ENCODE measurements around the gene ARFGEF2. TPM values are rescaled to one million over a fixed set of nuclear protein-coding genes. Genes with fewer than 3 reads are reported as not detected.

The ARFGEF2 gene
- total and polyA plus RNA-seq, 8 donors, result 6.5 to 127 (median 33.6) TPM

GRCh38 chr20:48995589-48995988 lies 74.1 kb downstream of the ARFGEF2 start:
- H3K36me3 ChIP-seq, result peaks cover 92 to 100% (median 100%) of the 10 kb centered on the region in 4 donors
- no peaks in the 10 kb centered on the region for H3K9me3 ChIP-seq
- intact Hi-C loops (cut with DNase I; ENCODE audit: low total_unique reads), result no loop called here
- no peaks in the 10 kb centered on the region for H3K4me1 ChIP-seq
- no peaks in the 10 kb centered on the region for H3K27me3 ChIP-seq
- TF ChIP-seq POLR2A (IDR thresholded peaks at IDR 0.05) (no peak), EP300 (IDR thresholded peaks at IDR 0.05) (no peak), POLR2AphosphoS5 (IDR thresholded peaks at IDR 0.05) (no peak)
- TF ChIP-seq, protein P1, sequence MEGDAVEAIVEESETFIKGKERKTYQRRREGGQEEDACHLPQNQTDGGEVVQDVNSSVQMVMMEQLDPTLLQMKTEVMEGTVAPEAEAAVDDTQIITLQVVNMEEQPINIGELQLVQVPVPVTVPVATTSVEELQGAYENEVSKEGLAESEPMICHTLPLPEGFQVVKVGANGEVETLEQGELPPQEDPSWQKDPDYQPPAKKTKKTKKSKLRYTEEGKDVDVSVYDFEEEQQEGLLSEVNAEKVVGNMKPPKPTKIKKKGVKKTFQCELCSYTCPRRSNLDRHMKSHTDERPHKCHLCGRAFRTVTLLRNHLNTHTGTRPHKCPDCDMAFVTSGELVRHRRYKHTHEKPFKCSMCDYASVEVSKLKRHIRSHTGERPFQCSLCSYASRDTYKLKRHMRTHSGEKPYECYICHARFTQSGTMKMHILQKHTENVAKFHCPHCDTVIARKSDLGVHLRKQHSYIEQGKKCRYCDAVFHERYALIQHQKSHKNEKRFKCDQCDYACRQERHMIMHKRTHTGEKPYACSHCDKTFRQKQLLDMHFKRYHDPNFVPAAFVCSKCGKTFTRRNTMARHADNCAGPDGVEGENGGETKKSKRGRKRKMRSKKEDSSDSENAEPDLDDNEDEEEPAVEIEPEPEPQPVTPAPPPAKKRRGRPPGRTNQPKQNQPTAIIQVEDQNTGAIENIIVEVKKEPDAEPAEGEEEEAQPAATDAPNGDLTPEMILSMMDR (IDR thresholded peaks at IDR 0.05), result no peak
- no peak overlapping the region for H3K4me3 ChIP-seq
- H3K27ac ChIP-seq, result no peak overlapping the region
- no peak for DNase-seq
- 66 to 76% (median 71%) methylated on average over 4 of the region's 4 CpGs for WGBS, 5 donors

- Histone ChIP-seq H3K27ac (no peak overlapping the region), H3K4me3 (no peak overlapping the region), H3K27me3 (no peaks in the 10 kb centered on the region), H3K36me3 (peaks cover 70 to 100% (median 100%) of the 10 kb centered on the region in 4 donors), H3K9me3 (no peaks in the 10 kb centered on the region), H3K4me1 (no peaks in the 10 kb centered on the region)
- DNase-seq, result no peak
- 56 to 70% (median 59%) methylated on average over 3 of the region's 3 CpGs for WGBS, 5 donors
- no peak for TF ChIP-seq POLR2AphosphoS5 (IDR thresholded peaks at IDR 0.05)
- no peak for TF ChIP-seq POLR2A (IDR thresholded peaks at IDR 0.05)
- no peak for TF ChIP-seq EP300 (IDR thresholded peaks at IDR 0.05)
- TF ChIP-seq, protein P1 (IDR thresholded peaks at IDR 0.05), result no peak
- intact Hi-C loops (cut with DNase I; ENCODE audit: low total_unique reads), result no loop called here
Observed at GRCh38 chr20:48999890-49000870, 78.7 kb downstream of the ARFGEF2 start.

DNA sequence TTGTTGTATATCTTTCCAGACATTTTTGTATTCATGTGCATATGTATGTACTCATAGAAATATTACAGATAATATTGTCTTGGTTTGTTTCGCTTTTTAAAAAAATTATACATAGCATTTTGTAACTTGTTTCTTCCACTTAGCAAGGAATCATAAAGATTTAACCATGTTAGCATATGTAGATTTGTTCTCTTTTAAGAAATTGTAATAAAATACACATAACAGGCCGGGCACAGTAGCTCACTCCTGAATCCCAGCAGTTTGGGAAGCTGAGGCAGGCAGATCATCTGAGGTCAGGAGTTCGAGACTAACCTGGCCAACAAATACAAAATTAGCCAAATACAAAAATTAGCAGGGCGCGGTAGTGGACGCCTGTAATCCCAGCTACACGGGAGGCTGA lies 80.2 kb downstream of the ARFGEF2 start:
- no peak overlapping the region for H3K4me3 ChIP-seq
- H3K4me1 ChIP-seq, result no peaks in the 10 kb centered on the region
- no peak overlapping the region for H3K27ac ChIP-seq
- no peaks in the 10 kb centered on the region for H3K27me3 ChIP-seq
- intact Hi-C loops (cut with DNase I; ENCODE audit: low total_unique reads), result no loop called here
- TF ChIP-seq, protein P1 (IDR thresholded peaks at IDR 0.05), result no peak
- TF ChIP-seq POLR2A (IDR thresholded peaks at IDR 0.05) (no peak), EP300 (IDR thresholded peaks at IDR 0.05) (no peak), POLR2AphosphoS5 (IDR thresholded peaks at IDR 0.05) (no peak)
- no peaks in the 10 kb centered on the region for H3K9me3 ChIP-seq
- peaks cover 63 to 100% (median 100%) of the 10 kb centered on the region in 4 donors for H3K36me3 ChIP-seq
- no peak for DNase-seq
- 96 to 99% (median 97%) methylated on average over 7 of the region's 7 CpGs for WGBS, 5 donors

DNA sequence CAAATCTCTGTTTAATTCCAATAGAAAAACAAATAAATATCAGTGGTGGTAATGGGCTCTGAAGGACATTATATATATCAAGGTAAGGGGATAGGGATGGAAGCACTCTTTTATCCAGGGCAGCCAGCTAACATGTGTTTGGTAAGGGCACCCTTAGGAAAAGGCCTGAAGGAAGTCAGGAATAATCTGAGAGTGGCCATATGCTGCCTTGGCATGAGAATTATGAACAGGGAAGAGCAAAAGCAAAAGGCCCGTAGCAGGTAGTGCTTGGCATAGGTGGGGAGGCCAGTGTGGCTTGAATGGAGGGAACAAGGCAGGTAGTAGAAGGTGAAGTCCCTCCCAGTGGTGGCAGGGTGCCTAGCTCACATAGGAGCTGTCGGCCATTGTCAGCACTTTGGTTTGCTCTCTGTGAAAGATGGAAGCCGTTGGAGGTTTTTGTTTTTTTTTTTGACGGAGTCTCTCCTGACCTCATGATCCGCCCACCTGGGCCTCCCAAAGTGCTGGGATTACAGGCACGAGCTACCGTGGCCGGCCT lies 85.0 kb downstream of the ARFGEF2 start:
- Histone ChIP-seq H3K4me1 (no peaks in the 10 kb centered on the region), H3K9me3 (no peaks in the 10 kb centered on the region), H3K36me3 (peaks cover 39 to 100% (median 99%) of the 10 kb centered on the region in 4 donors), H3K27ac (no peak overlapping the region), H3K27me3 (no peaks in the 10 kb centered on the region), H3K4me3 (no peak overlapping the region)
- 74 to 87% (median 84%) methylated on average over 8 of the region's 8 CpGs for WGBS, 5 donors
- no peak for DNase-seq
- intact Hi-C loops (cut with DNase I; ENCODE audit: low total_unique reads), result no loop called here
- TF ChIP-seq, protein P1 (IDR thresholded peaks at IDR 0.05), result no peak
- TF ChIP-seq POLR2A (IDR thresholded peaks at IDR 0.05) (no peak), EP300 (IDR thresholded peaks at IDR 0.05) (no peak), POLR2AphosphoS5 (IDR thresholded peaks at IDR 0.05) (no peak)

All from stomach (tissue), 9 donors.